ENCODE results near the gene FBXO8.
"Not testable (repeated sequence)": the region's sequence is repeated elsewhere in the genome, so short reads cannot be mapped to it uniquely, and the experiment has no call there.

Gene FBXO8

GRCh38 chr4:174284487-174284886 is 1.0 kb upstream of the FBXO8 start:
- DNase-seq (ENCODE audit: low read depth in 2 of 3, low spot score in 1 of 3), result no peak

- peak; percentile 53 to 59 (median 54) for DNase-seq (ENCODE audit: low read depth in 2 of 3, low spot score in 1 of 3)
Observed at GRCh38 chr4:174282836-174283506, 496 bp downstream of the FBXO8 start.

- DNase-seq (ENCODE audit: low read depth in 2 of 3, low spot score in 1 of 3), result no peak
Observed at GRCh38 chr4:174281901-174282300, 1.6 kb downstream of the FBXO8 start.

DNA sequence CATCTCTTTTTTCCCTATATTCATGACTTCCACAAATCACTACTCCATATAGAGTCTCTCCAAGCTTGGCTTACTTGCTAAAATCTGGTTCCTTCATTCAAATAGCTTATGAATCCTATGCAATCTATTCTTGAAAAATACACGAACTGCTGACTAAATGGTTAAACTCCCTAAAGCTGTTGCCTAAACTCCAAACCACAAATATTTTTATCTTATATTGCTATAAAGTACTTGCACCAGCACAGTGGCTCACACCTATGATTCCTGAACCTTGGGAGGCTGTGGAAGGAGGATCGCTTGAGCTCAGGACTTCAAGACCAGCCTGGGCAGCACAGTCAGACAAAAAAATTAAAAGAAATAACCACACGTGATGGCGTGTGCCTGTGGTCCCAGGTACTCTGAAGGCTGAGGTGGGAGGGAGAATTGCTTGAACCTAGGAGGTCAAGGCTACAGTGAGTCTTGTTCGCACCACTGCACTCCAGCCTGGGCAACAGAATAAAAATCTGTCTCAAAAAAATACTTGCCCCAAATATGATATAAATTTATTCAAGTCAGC is 2.2 kb downstream of the FBXO8 start:
- no peak for DNase-seq (ENCODE audit: low read depth in 2 of 3, low spot score in 1 of 3)

DNA sequence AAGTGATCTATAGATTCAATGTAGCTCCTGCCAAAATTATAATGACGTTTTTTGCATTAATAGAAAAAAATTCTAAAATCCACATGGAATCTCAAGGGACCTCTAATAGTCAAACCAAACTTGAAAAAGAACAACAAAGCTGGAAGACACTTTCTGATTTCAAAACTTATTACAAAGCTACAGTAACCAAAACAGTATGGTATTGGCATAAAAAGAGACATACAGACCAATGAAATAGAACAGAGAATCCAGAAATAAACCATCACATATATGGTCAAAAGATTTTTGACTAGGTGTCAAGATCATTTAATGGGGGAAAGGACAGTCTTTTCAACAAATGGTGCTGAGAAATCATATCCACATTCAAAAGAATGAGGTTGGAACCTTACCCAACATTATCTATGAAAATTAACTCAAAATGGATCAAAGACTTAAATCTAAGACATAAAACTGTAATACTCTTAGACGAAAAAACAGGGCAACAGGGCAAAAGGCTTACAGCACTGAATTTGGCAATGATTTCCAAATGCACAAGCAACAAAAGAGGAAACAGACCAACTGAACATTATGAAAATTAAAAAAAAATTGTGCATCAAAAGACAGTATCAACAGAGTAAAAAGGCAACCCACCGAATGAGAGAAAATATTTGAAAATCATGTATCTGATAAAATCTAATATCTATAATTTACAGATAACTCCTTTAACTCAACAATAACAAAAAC is 3.9 kb downstream of the FBXO8 start:
- DNase-seq (ENCODE audit: low read depth in 2 of 3, low spot score in 1 of 3), result no peak

DNA sequence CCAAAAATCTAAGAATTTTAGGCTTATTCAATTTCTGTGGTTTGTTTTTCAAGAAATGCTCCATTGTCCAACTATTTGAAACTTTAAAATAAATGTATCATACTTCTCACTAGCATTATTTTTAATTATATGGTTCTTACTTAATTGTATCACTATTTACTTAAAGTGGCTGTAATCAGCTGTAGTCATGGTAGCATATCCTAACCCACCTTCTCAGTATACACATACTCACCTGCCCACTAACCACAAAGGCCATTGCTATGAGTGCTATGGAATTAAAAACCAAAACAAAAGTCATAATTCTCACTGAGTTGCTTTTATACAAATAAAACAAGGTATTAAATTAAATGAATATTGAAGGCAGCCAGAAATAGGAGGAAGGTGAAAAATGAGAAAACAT is 5.0 kb downstream of the FBXO8 start:
- DNase-seq (ENCODE audit: low read depth in 2 of 3, low spot score in 1 of 3), result no peak

GRCh38 chr4:174277433-174277832 is 6.0 kb downstream of the FBXO8 start:
- no peak for DNase-seq (ENCODE audit: low read depth in 2 of 3, low spot score in 1 of 3)

- no peak for DNase-seq (ENCODE audit: low read depth in 2 of 3, low spot score in 1 of 3)
Observed at GRCh38 chr4:174275101-174275500, 8.4 kb downstream of the FBXO8 start.

DNA sequence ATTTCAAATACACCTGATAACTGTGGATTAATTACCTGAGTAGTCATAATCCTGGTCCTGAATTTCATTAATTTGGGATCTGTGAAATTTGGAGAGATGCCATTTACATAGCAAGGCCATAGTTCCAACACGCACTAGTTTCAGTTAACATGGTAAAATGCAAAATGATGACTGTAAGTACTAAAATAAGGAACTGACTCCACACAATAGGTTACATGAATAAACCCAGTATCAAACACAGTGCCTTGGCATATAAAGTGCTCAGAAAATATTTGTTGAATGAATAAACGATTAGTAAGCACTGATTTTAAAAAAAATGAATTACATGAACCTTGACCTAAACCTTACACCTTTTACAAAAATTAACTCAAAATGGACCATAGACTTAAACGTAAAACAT is 9.0 kb downstream of the FBXO8 start:
- no peak for DNase-seq (ENCODE audit: low read depth in 2 of 3, low spot score in 1 of 3)

DNA sequence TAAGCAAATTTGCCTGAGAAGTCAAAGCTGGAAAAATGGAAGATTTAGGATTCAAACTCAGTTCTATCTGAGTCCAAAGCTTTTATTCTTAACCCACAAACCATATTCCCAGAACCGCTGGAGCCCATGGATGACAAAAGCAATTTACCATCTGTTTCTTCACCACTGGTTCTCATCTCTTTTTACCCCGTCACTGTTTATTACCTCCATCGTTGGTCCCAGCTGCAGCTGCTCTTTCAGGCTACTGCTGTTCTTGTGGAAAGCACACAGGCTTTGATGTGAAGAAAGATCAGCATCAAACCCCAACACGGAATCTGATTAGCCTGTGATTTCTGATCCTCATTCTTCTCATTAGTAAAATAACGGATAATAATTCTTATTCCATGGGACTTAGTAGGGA is 9.5 kb downstream of the FBXO8 start:
- DNase-seq (ENCODE audit: low read depth in 2 of 3, low spot score in 1 of 3), result no peak

DNA sequence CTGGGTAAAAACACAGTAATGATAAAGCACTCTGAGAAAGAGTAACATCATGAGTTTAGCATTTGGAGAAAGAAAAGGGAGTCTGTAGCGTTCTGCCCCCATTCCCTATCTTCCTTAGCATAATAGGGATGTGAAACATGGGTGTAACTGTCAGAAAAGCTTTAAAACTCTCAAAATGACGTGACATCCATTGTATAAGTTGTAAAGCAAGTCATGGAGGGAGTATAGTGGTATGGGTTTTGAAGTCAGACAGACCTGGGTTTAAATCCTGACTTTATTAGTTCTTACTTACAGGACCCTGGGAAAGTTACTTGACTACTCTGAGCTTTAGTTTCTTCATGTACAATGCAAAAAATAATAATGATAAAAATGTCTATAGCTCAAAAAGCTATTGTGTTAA is 17.1 kb downstream of the FBXO8 start:
- DNase-seq (ENCODE audit: low read depth in 2 of 3, low spot score in 1 of 3), result no peak

DNA sequence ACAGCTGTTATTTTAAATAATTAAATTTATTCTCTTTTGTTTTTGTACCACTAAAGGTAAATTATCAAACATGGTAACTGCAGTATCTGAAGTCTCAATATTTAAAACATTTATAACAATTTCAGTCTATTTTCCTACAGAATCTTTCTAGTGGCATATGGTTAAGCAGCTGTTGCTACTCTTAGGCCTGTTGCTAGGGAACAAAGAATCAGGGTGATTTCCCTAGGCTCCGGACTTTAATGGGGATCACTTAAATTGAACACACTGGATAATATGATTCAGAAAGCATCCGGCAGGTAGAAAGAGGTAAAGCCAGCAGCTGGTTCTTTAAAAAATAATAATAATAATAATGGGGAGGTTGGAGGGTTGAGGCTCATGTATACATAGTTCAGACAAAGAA is 17.6 kb downstream of the FBXO8 start:
- no peak for DNase-seq (ENCODE audit: low read depth in 2 of 3, low spot score in 1 of 3)

- DNase-seq (ENCODE audit: low read depth in 2 of 3, low spot score in 1 of 3), result no peak
Observed at GRCh38 chr4:174263445-174263736, 20.1 kb downstream of the FBXO8 start.

DNA sequence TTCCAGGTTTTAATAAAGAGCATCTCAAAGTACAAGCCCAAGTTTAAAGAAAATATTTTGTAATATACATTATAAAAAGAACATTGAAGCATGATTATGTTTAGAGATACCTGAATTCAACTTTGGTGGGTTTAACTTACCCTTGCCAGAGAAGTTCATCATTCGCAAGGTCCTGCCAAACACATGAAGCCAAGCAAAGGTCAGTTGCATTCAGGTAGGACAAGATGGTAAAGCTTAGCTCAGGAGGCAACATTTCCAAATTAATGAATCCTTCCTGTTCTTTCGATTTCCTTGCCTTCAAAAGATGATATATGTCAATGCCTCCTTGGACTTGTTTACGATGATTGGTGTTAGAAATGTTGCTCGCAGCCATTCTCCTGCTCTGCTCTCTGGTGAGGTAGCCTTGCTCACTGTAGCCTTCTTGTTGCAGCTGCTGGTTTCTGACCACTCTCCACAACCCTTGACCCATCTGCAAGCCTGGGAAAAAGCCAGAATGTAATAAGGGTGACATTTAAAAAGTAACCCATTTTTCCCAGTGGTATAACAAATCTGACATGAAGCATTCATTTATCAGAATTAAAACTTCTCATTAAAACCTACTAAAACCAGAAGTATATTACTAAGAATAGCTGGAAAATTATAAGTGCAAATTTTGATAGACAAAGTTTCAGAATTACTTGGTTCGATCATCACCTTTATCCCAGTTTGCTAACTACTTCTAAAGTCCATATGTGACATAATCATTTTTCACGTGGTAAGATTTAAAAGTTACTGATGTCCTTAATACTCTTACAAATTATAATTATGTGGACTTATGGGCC is 20.6 kb downstream of the FBXO8 start:
- DNase-seq (ENCODE audit: low read depth in 2 of 3, low spot score in 1 of 3), result no peak

- not testable (repeated sequence) for DNase-seq (ENCODE audit: low read depth in 2 of 3, low spot score in 1 of 3)
Observed at GRCh38 chr4:174261432-174261831, 22.0 kb downstream of the FBXO8 start.

GRCh38 chr4:174260099-174260498 is 23.4 kb downstream of the FBXO8 start:
- DNase-seq (ENCODE audit: low read depth in 2 of 3, low spot score in 1 of 3), result no peak

- DNase-seq (ENCODE audit: low read depth in 2 of 3, low spot score in 1 of 3), result no peak
Observed at GRCh38 chr4:174259580-174259979, 23.9 kb downstream of the FBXO8 start.

DNA sequence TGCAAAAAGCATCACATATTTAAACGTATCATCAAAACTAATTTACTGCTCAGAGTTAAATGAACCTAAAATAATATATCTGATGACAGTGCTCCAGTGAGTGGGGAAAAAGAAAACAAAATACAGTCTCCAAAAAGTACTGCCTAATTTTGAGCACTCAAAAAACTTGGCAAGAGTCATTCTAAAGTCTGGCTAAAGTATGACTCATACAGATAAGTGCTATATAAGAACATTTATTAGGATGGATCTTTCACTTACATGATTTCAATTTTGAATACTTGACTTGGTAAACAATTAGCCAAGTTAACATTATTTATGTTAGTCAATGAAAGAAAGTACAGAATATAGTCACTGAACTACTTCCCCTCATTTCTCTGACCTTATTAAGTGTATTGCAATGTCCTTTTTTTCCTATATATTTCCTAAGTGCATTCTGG is 27.2 kb downstream of the FBXO8 start:
- DNase-seq (ENCODE audit: low read depth in 2 of 3, low spot score in 1 of 3), result no peak

DNA sequence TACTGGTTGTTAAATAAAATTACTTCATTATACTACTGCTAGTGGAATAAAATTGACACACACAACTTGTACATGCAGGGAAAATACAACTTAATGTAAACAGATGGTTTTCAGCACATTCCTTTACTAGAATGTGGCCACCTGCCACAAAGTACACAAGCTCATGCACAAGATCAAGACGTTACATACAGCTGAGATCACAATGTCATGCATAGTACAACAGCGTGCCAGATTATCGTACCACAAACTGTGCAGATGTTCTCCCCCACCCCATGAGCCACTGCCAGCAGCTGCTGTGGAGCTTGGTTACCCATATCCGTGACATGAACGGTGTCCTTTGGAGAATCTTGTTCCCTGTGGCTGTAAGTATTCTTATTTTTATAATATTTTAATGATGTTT is 27.7 kb downstream of the FBXO8 start:
- no peak for DNase-seq (ENCODE audit: low read depth in 2 of 3, low spot score in 1 of 3)

GRCh38 chr4:174255374-174255773 is 28.1 kb downstream of the FBXO8 start:
- no peak for DNase-seq (ENCODE audit: low read depth in 2 of 3, low spot score in 1 of 3)

- no peak for DNase-seq (ENCODE audit: low read depth in 2 of 3, low spot score in 1 of 3)
Observed at GRCh38 chr4:174254613-174255012, 28.9 kb downstream of the FBXO8 start.

DNA sequence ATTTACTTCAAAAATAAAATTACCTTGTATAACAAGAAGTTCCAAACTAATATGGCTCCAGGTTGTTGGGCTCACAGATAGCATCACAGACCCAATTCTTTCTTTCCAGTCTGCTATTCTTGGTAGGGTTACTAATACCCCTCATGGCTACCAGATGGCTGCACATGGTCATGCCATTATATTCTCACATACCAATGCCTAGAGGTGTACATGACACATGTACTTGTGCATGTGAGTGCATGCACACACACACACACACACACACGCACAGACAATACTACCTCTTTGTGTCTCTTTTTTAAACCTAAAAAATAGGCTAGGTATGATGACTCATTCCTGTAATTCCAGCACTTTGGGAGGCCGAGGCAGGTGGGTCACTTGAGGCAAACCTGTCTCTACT is 31.1 kb downstream of the FBXO8 start:
- no peak for DNase-seq (ENCODE audit: low read depth in 2 of 3, low spot score in 1 of 3)

All from stimulated activated CD4-positive, alpha-beta T cell treated with anti-CD3 and anti-CD28 coated beads, Interleukin-12 subunit alpha, Interleukin-12 subunit beta, amount 100 ng/mL, for 48 hours (primary cell).